WTC11 (cell line): ENCODE results near the gene YAF2. TPM values are rescaled to one million over a fixed set of nuclear protein-coding genes. Genes with fewer than 3 reads are reported as not detected.

Experiments used
- ELF4 ChIP-seq: sonication (generic); formaldehyde crosslinking; IDR thresholded peaks from 2 replicates; pipeline ENCODE4 v1.8.1; 2022; ENCODE audit warnings: low read depth, mild to moderate bottlenecking, moderate library complexity, missing genetic modification reagents
- FOXP1 ChIP-seq: sonication (generic); formaldehyde crosslinking; IDR thresholded peaks from 2 replicates; pipeline ENCODE4 v1.8.0; 2022; ENCODE audit warnings: missing genetic modification reagents, mild to moderate bottlenecking, moderate library complexity, borderline replicate concordance
- total RNA-seq: library from RNA; stranded (reverse); gene quantifications from 3 replicates; pipeline ENCODE4 v1.2.3, GENCODE V29; 2021
- TF ChIP-seq, protein P1 (sequence below): sonication (generic); formaldehyde crosslinking; IDR thresholded peaks from 2 replicates; pipeline ENCODE4 v1.8.1; 2023; ENCODE audit warnings: mild to moderate bottlenecking, missing genetic modification reagents

Gene YAF2
- total RNA-seq, 1 experiment from 2014 or later = 3.3 TPM

GRCh38 chr12:42109031-42109430, 129.0 kb downstream of the YAF2 start (continued):
- TF ChIP-seq, protein P1, sequence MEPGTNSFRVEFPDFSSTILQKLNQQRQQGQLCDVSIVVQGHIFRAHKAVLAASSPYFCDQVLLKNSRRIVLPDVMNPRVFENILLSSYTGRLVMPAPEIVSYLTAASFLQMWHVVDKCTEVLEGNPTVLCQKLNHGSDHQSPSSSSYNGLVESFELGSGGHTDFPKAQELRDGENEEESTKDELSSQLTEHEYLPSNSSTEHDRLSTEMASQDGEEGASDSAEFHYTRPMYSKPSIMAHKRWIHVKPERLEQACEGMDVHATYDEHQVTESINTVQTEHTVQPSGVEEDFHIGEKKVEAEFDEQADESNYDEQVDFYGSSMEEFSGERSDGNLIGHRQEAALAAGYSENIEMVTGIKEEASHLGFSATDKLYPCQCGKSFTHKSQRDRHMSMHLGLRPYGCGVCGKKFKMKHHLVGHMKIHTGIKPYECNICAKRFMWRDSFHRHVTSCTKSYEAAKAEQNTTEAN (CRISPR knock-in tag) = no peak
- TF ChIP-seq FOXP1 (CRISPR knock-in tag) (no peak), ELF4 (CRISPR knock-in tag) (no peak)

Other genes starting within 250 kb of the YAF2 start
- 11.1 to 12.6 TPM (median 11.5 TPM) in 3 replicates for gene GXYLT1, start 93.4 kb downstream of the YAF2 start, total RNA-seq
- gene ZCRB1, start 87.8 kb upstream of the YAF2 start, total RNA-seq = 58.3 to 66.5 TPM (median 64.3 TPM) in 3 replicates
- gene PPHLN1, start 87.9 kb upstream of the YAF2 start, total RNA-seq = 61.1 to 64.6 TPM (median 61.7 TPM) in 3 replicates